Stimulated activated CD8-positive, alpha-beta memory T cell treated with anti-CD3 and anti-CD28 coated beads, Interleukin-12 subunit alpha, Interleukin-12 subunit beta, amount 100 ng/mL, for 1 hour (primary cell): ENCODE data around the gene TMPRSS11A.

Experiments
- DNase-seq: peaks from one replicate; pipeline ENCODE4 v3.0.0-alpha.2; 2020; ENCODE audit warnings: low read depth

Gene TMPRSS11A

GRCh38 chr4:67871867-67872266 lies 91.4 kb downstream of the TMPRSS11A start:
- no peak for DNase-seq

- no peak for DNase-seq
Measured at GRCh38 chr4:67869580-67870190, 93.6 kb downstream of the TMPRSS11A start.

GRCh38 chr4:67861513-67861912 lies 101.8 kb downstream of the TMPRSS11A start:
- no peak for DNase-seq
